Pulmonary artery endothelial cell (primary cell): ENCODE data around the gene PYGM. TPM values are rescaled to one million over a fixed set of nuclear protein-coding genes. Genes with fewer than 3 reads are reported as not detected.

ENCODE experiments used
- total RNA-seq: library from RNA; depleted of rRNA; stranded (reverse); fragments of >200 nt; gene quantifications from 2 replicates; pipeline ENCODE4 v1.2.3, GENCODE V29; 2014

The PYGM gene
- total RNA-seq, 1 donor from 2014 or later: 0.13 TPM

Other genes starting within 250 kb of the PYGM start
- not detected in 2 replicates for gene SLC22A11, start 204.0 kb downstream of the PYGM start, total RNA-seq
- gene SLC22A12, start 168.8 kb downstream of the PYGM start, total RNA-seq: not detected in 2 replicates
- not detected in 2 replicates for gene NRXN2, start 36.8 kb downstream of the PYGM start, total RNA-seq
- gene RASGRP2, start 15.8 kb downstream of the PYGM start, total RNA-seq: 0.53 and 1.5 TPM in 2 replicates
- gene SF1, start 18.6 kb upstream of the PYGM start, total RNA-seq: 74.6 and 107 TPM in 2 replicates
- gene MAP4K2, start 43.2 kb upstream of the PYGM start, total RNA-seq: 34.3 and 34.8 TPM in 2 replicates
- 17.0 and 26.2 TPM in 2 replicates for gene MEN1, start 50.6 kb upstream of the PYGM start, total RNA-seq
- gene CDC42BPG, start 84.7 kb upstream of the PYGM start, total RNA-seq: 0.20 and 0.25 TPM in 2 replicates
- 110 and 122 TPM in 2 replicates for gene EHD1, start 118.6 kb upstream of the PYGM start, total RNA-seq
- gene ATG2A, start 157.2 kb upstream of the PYGM start, total RNA-seq: 8.8 and 9.6 TPM in 2 replicates
- gene PPP2R5B, start 164.7 kb upstream of the PYGM start, total RNA-seq: 9.7 and 12.1 TPM in 2 replicates
- not detected in 2 replicates for gene GPHA2, start 175.9 kb upstream of the PYGM start, total RNA-seq
- not detected in 2 replicates for gene MAJIN, start 212.1 kb upstream of the PYGM start, total RNA-seq
- 0.40 and 1.1 TPM in 2 replicates for gene BATF2, start 237.0 kb upstream of the PYGM start, total RNA-seq